Right kidney (tissue), 1 donor: Measurements from ENCODE around the gene SNRPD3.
"Not testable (repeated sequence)": the region's sequence is repeated elsewhere in the genome, so short reads cannot be mapped to it uniquely, and the experiment has no call there.

Experiments
- DNase-seq: peaks from one replicate; pipeline ENCODE4 v3.0.0-alpha.2; 2016

Gene SNRPD3

DNA sequence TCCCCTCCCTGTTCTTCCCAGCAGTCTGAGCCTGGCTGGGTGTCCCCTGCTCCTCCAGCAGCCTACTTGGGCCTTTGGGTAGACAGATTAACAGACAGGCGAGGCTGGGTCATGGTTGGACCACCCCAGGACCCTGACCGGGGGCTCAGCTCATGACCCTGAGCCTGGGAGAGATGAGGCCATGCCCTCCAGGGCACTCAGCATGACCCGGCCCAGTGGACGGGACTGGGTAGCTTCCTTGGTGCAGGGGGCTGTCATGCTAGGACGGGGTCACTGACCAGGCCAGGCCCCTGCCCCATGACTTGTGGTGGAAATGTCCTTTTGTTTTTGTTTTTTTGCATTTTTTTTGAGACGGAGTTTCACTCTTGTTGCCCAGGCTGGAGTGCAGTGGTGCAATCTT lies 52.5 kb downstream of the SNRPD3 start:
- not testable (repeated sequence) for DNase-seq

DNA sequence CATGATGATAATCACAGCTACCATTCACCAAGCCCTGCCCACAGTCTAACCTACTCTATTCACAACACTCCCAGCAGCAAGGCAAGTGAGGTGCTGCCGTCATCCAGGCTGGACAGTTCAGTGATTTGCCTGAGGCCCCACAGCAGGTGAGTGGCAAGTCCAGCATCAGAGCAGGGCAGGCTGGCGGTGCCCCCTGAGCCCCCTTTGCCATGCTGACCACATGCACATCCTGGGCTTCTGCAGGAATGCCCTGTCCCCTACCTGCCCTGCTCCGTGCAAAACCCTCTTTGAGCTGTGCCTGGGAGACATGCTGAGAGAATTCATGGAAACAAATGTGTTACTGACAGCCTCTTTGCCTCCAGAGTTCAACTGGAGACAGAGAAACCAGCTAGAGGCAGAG lies 54.1 kb downstream of the SNRPD3 start:
- DNase-seq = not testable (repeated sequence)

DNA sequence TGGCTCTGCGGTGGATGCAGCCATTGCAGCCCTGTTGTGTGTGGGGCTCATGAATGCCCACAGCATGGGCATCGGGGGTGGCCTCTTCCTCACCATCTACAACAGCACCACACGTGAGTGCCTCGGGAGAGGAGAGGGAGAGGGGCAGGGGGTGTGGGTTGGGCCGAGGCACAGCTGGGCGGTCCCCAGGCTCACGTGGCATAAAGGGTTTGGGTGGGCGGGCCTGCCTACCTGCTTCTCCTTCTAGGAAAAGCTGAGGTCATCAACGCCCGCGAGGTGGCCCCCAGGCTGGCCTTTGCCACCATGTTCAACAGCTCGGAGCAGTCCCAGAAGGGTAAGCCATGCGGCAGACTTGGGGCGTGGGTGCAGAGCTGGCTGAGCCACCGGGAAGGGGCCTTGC lies 59.0 kb downstream of the SNRPD3 start:
- DNase-seq = not testable (repeated sequence)

GRCh38 chr22:24621244-24621643 lies 65.4 kb downstream of the SNRPD3 start:
- not testable (repeated sequence) for DNase-seq

DNA sequence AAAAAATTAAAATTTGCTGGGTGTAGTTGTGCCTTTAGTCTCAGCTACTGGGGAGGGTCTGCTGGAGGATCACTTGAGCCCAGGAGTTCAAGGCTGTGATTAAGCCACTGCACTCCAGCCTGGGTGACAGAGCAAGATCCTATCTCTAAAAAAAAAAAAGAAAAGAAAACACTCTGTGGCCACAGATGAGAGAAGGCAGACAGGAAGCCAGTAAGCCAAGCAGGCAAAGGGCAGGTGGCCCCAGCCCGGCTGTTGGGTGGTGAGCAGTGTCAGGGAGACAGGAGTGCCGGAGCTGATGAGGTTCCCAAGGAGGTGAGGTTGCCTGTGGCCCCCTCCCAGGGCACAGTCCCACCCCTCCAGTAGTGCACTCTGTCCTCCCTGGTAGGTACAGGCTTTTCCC lies 66.8 kb downstream of the SNRPD3 start:
- not testable (repeated sequence) for DNase-seq
